ENCODE data around the gene CCSER1.
"Not testable (repeated sequence)": the region's sequence is repeated elsewhere in the genome, so short reads cannot be mapped to it uniquely, and the experiment has no call there.

The CCSER1 gene

DNA sequence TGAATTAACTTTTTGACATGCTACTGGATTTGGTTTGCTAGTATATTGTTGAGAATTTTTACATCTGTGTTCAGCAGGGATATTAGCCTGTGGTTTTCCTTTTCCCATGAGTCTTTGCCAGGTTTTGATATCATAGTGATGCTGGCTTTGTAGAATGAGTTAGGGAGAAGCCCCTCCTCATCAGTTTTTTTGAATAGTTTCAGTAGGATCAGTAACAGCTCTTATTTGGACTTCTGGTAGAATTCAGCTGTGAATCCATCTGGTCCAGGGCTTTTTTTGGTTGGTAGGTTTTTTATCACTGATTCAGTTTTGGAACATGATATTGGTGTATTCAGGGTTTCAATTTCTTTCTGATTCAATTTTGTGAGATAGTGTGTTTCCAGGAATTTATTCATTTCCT, 1386.1 kb downstream of the CCSER1 start:
- DNase-seq (ENCODE audit: low read depth, low spot score) = no peak

DNA sequence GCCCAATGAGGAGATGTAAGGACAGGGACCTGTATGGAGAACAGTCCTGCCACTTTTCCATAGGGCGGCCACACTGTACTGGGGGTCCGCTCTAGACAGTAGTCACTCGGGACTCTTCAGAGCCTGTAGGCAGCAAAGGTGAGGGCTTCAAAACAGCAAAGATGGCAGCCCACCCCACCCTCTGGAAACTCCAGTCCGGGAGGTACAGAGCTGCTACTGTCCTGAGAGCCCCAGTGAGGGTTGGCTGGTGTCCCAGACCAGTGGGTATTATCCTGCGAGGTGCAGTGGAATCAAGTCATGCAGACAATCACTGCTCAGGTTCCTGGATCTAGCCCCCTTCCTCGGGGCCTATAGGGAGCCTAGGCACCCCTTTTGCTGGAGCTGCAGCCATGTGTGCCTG, 1392.0 kb downstream of the CCSER1 start:
- DNase-seq (ENCODE audit: low read depth, low spot score) = no peak

DNA sequence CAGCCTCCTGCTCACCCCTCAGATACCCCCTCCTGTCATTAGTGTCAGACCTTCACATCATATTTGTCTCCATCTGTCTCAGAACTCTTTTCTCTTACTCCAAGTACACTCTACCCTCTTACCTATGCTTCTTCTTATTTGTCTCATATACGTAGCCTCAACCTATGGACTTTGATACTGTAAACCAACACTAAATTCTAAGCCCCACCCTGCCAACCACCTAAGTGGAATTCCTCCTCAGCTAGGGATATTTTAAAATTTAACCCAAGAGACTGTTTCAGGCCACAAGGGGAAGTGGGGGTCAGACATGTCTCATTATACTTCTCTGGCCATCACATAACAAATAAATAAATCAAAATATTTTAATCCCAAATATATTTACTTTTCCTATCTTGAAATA, 1398.4 kb downstream of the CCSER1 start:
- no peak for DNase-seq (ENCODE audit: low read depth, low spot score)

DNA sequence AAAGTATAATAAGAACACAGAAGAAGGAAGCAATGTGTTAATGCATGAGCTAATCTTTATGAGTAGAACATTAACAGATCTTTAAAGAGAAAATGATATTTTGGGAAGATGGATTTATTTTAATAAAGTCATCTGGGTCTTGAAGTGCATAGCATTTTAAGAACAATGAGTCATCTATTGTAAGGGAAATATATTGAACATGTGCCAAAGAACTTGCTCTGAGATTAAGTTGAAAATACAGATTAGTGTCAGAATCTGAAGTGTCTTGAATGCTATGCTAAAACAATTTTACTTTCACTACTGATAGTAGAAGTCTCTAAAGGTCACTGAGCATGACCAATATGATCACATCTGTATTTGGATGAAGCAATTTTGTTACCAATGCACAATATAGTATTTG, 1399.9 kb downstream of the CCSER1 start:
- DNase-seq (ENCODE audit: low read depth, low spot score) = no peak

DNA sequence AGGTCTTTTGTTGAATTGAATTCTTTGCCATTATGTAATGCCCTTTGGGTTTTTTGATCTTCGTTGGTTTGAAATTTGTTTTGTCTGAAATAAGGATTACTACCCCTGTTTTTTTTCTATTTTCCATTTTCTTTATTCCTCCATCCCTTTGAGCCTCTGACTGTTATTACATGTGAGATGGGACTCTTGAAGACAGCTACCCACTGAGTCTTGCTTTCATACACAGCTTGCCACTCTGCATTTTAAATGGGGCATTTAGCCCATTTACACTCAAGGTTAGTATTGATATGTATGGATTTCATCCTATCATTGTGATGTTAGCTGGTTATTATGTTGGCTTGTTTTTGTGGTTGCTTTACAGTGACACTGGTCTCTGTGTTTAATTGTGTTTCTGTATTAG, 1440.4 kb downstream of the CCSER1 start:
- no peak for DNase-seq (ENCODE audit: low read depth, low spot score)

DNA sequence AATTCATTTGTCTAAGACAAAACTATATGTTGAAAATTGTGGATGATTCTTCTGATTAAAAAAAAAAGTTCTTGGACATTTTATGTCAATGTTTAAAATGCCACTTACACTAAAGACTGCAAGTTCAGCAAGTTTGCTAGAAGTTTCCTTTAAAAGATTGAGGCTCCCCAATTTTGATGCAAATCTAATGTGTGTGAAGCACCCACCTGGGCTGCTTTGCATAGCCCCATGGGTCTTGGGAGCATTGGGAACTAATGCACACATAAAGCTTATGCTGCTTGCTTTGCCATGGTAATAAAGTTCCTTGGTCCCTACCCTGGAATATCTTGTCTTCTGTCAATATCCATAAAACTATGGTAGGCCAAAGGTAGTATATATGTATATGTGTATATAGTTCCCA, 1450.7 kb downstream of the CCSER1 start:
- no peak for DNase-seq (ENCODE audit: low read depth, low spot score)

DNA sequence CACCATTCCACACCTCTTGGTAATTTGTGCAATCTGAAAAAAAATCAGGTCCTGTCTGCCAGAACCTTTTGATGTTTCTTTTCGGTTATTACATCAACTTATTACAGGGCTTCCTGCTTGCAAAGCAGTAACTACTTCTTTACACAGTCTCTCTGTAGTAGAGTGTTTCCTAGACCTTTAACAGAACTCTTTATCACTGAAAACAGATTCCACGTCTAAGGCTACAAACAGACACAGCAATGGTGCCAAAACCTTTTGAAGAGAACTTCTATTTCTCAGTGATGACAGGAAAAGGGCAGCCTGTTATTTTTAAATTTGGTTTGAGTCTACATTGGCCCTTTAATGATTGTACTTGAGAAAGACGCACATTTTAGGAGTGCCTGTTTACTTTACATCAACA, 1463.1 kb downstream of the CCSER1 start:
- no peak for DNase-seq (ENCODE audit: low read depth, low spot score)

DNA sequence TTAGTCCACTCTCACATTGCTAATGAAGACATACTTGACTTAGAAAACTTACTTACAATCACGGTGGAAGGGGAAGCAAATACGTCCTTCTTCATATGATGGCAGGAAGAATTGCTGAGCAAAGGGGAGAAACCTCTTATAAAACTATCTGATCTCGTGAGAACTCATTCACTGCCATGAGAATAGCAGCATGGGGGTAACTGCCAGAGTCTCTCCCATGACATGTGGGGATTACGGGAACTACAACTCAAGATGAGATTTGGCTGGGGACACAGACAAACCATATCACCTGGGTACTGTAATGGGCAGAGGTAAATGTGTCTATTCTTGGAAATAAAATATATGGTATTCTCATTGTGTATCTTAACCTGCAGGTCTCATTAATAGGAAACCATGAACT, 1464.9 kb downstream of the CCSER1 start:
- DNase-seq (ENCODE audit: low read depth, low spot score) = no peak

DNA sequence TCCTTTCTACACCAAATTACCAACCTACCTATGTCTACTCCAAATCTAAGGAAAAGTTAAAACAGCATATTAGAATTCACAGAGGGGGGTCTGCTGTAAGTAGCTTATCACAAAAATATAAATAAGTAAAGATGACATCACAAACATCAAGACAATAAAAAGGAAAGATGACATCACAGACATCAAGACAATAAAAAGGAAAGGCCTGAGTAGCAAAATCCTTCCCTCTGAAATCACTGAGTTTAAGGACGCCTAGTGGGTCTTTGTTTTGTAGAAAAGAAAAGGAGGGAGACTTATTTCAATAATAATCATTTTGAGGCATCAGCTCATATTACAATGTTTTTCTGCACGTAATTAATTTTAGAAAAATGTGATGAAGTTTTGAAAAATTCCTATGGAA, 1469.5 kb downstream of the CCSER1 start:
- no peak for DNase-seq (ENCODE audit: low read depth, low spot score)

DNA sequence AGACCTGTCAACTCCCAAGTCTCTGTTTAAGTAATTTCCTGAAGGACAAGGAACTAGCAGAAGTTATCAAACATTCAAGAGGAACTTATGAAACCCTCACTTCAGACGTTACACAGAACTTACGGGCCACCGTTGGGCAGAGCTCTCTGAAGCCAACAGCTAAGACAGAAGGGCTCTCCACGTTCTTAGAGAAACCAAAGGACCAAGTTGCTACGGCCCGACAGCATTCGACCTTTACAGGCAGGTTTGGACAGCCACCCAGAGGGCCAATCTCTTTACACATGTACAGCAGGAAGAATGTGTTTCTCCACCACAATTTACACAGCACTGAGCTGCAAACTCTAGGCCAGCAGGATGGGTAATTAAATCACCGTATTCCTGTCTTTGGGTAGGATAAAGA, 1471.5 kb downstream of the CCSER1 start:
- no peak for DNase-seq (ENCODE audit: low read depth, low spot score)

DNA sequence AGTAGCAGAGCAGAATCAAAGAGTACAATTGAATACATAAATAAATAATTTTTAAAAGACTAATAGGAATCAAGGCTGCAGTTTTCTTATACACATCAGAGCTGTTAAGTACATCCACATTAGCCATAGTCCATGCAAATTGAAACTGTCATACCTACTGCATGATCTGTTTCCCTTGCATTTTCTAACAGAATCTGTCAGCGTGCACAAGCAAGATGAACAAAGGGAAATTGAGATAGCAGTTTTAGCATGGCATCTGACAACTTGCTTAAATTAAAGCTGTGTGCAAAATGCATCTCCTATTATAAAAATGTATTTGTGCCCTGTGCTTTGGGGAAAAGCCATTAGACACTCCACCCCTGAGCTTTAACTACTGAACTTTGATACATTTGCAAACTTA, 1473.1 kb downstream of the CCSER1 start:
- no peak for DNase-seq (ENCODE audit: low read depth, low spot score)

DNA sequence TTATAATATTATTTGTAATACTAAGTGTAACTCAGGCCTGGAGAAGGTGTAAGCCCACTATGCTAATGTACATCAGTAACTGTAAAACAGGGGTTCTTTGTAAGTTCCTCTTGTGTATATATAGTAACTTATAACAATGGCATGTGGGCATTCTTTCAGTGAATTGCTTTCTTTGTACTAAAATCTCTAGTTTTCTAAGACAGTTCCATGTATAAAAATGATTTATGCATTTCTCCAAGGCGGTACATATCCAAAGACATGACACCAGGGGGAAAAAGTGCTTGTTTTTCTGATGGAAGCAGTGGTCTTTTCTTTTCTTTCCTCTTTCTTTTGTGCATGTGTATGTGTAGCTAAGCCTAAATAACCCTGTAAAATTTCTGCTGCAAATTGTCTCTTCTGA, 1474.2 kb downstream of the CCSER1 start:
- no peak for DNase-seq (ENCODE audit: low read depth, low spot score)

DNA sequence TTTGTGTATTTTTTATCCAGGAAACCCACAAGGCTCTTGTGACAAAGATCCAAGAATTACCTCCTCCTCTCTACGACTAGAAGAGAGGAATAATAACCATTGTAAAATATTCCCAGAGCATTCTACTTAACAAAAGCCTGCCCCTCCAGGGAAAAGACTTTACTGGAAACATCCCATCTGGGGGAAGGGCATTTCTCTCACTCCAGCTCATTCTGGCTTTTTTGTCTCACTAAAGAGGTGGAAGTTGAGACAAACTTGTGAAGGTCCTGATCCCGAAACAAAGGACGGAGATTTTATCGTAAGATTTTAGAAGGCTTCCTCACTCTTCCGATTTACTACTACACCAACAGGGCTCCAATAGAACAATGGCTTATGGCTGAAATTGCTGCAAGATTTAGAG, 1484.6 kb downstream of the CCSER1 start:
- no peak for DNase-seq (ENCODE audit: low read depth, low spot score)

DNA sequence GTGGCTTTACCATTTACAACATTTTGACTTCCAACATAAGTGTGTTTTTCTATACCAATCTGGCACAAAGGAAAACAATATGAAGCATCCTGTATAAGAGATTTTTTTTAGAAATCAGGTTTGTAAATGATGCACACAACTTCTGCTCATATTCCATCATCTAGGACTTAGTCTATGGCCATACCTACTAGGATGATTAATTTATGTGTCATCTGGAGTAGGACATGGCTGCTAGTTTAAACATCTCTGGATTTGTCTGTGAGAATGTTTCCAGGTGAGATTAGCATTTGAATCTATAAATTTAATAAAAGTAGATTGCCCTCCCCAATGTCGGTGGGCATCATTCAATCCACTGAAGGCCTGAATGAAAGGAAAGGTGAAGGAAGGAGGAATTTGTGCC, 1493.8 kb downstream of the CCSER1 start:
- no peak for DNase-seq (ENCODE audit: low read depth, low spot score)

DNA sequence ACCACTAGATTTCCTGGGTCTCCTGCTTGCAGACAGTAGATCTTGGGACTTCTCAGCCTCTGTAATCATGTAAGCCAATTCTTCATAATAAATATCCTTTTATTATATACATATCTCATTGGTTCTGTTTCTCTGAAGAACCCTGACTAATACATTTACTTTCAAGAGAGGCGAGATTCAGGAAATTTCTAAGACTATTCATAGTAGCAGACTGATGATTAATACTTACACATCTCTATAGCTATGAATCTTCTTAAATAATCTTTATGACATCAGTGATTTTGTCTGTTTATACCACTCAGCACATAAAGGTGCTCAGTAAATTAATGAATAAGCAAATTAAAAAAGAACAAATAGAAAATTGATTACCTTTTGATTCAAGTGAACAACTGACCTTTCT, 1494.3 kb downstream of the CCSER1 start:
- no peak for DNase-seq (ENCODE audit: low read depth, low spot score)

DNA sequence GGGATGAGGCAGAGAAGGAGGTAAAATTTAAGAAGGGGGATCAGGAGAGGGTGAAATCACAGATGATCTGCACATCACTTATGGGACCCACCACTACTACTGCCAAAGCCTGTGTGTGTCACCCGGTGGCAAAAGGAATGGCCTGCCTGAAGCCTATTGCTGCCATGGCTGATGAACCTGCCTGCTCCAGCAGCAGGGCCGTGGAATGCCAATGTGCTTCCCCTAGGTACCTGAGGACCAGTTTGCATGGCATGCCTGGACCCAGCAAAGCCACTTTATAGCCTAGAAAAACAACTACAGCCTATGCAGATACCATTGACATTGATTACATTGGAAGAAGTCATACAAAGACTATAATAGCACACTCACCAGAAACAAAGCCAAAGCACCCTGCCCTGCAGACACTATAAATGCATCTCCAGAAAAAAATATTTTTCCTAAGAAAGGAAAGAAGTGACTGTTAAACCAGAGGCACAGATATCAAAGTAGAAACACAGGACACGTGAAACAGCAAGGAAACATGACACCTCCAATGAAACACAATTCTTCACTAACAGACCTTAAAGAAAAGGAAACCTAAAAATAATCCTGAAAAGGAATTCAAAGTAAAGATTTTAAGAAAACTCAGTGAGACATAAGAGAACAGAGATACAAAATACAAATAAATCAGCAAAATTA, 1495.9 kb downstream of the CCSER1 start:
- no peak for DNase-seq (ENCODE audit: low read depth, low spot score)

DNA sequence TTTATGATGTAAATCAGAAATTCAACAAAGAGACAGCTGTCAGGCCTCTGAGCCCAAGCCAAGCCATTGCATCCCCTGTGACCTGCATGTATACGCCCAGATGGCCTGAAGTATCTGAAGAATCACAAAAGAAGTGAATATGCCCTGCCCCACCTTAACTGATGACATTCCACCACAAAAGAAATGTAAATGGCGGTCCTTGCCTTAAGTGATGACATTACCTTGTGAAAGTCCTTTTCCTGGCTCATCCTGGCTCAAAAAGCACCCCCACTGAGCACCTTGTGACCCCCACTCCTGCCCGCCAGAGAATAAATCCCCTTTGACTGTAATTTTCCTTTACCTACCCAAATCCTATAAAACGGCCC, 1496.4 kb downstream of the CCSER1 start:
- not testable (repeated sequence) for DNase-seq (ENCODE audit: low read depth, low spot score)

DNA sequence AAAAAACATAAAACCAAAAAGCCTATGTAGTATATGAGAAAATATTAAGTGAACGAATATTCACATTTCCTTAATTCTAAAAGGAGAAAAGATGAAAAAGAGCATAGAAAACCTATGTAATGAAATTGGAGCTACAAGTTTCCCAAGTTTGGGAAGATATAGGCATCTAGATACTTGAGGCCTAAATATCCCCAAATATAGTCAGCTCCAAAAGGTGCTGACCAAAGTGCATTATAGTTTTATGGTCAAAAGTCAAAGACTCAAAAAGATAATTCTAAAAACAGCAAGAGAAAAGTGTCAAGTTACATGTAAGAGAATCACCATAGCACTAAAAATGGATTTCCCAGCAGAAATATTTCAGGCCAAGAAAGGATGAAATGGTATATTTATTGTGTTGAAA, 1502.9 kb downstream of the CCSER1 start:
- DNase-seq (ENCODE audit: low read depth, low spot score) = no peak

DNA sequence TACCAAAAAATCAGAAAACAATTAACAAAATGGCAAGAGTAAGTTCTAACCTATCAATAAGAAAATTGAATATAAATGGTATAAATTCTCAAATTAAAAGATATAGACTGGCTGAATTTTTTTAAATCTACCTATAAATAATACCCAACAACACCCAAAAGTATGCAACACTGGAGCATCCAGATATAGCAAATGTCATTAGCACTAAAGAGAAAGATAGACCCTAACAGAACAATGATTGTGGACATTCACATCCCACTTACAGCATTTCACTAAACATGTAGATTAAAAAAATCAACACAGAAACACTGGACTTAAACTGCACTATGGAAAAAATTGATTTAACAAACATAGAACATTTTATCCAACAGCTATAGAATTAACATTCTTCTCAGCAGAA, 1503.6 kb downstream of the CCSER1 start:
- no peak for DNase-seq (ENCODE audit: low read depth, low spot score)

DNA sequence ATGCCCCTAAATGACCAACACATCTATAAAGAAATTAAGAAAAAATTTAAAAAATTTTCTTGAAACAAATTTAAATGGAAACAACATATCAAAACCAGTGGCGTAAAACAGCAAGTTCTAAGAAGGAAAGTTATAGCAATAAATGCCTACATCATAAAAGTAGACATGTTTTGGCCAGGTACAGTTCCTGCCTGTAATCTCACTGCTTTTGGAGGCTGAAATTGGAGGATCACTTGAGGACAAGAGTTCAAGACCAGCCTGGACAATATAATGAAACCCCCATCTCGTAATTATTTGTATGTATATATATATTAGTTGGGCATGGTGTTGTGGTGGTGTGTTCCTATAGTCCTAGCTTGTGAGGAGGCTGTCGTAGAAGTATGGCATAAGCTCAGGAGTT, 1504.1 kb downstream of the CCSER1 start:
- DNase-seq (ENCODE audit: low read depth, low spot score) = no peak

DNA sequence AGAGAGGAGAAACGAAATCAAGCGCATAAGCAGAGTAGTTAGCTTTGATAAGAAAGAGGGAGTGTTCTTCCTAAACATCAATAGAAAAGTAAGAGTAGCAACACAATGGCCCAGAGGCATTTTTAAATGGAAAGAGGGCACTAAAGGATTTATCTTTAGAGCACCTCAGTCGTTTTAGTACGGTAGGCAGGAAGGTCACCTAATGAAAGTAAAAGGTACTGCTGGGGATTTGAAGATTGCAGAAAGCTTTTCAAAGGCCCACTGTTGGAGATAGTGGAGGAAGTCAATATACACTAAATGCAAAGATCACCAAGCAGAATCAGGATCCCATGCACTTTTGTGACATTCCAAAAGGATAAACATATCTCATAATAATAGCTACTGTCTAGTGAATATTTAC, 1508.9 kb downstream of the CCSER1 start:
- DNase-seq (ENCODE audit: low read depth, low spot score) = no peak
